HAP-1 (cell line): ENCODE results near the gene AIP.

Experiments
- DNase-seq, 2 experiments: peaks; one replicate each; pipeline ENCODE4 v3.0.0-alpha.2; 2016 to 2020; ENCODE audit warnings: low spot score in 2 of 2
- H3K27me3 ChIP-seq: fragments of 250-450 bp; sonication (Bioruptor Pico); 2 replicates; pipeline ENCODE4 v1.5.1; 2020; ENCODE audit warnings: low read depth, mild to moderate bottlenecking, moderate library complexity
- H3K36me3 ChIP-seq: fragments of 250-450 bp; sonication (Bioruptor Pico); replicated peaks from 2 replicates; pipeline ENCODE4 v1.5.1; 2020; ENCODE audit warnings: mild to moderate bottlenecking
- H3K4me1 ChIP-seq: fragments of 250-450 bp; sonication (Bioruptor Pico); 2 replicates; pipeline ENCODE4 v1.5.1; 2020; ENCODE audit warnings: mild to moderate bottlenecking
- H3K4me3 ChIP-seq: fragments of 250-450 bp; sonication (Bioruptor Pico); 2 replicates; pipeline ENCODE4 v1.5.1; 2020; ENCODE audit warnings: mild to moderate bottlenecking, moderate library complexity
- H3K9me3 ChIP-seq: fragments of 250-450 bp; sonication (Bioruptor Pico); 2 replicates; pipeline ENCODE4 v1.5.1; 2020; ENCODE audit warnings: mild to moderate bottlenecking, moderate library complexity
- in situ Hi-C: fragments of 300-500 bp; cut with MboI; formaldehyde crosslinking; loops from 3 replicates; pipeline ENCODE4 v1.14.3; 2020; ENCODE audit warnings: low sequenced_read_pairs, inconsistent platforms, mixed read lengths

Gene AIP

DNA sequence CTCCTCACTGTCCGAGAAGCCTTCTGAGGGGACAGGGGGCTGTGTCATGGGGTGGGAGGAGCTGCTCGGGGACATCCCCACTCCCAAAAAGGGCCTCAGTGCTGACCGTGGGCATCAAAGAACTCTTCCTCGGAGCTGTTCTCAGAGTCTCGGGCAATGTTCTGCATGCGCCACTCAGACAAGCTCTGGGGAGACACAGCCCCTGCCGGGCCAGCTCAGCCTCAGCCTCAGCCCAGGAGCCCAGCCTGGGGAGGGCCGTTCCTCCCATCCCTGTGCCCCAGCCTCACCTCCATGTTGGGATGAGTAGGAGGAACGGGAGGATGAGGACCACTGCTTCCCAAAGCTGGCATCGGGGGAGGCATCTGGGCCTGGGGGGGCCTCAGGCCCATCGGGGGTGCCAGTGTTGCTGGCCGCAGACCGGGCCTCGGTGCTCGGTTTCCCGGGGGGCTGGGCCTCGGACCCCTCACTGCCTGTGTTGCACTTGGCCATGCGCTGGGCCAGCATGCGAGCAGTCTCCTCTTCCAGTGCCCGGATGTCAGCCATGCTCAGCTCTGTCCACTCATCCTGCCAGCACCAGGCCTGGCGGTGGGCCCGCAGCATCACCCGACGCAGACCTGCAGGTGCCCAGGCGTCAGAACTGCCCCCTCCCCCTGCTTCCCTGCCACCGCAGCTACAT lies 17.1 kb downstream of the AIP start:
- Histone ChIP-seq H3K9me3 (no peaks in the 10 kb centered on the region), H3K36me3 (peaks cover 17% of the 10 kb centered on the region), H3K4me1 (peaks cover 5% of the 10 kb centered on the region; the same call in 1 of the 2 replicates), H3K27me3 (no peaks in the 10 kb centered on the region), H3K4me3 (no peak overlapping the region)
- in situ Hi-C loops = no loop called here
- DNase-seq = no peak

GRCh38 chr11:67500484-67500821 lies 17.6 kb downstream of the AIP start:
- peaks cover 17% of the 10 kb centered on the region for H3K36me3 ChIP-seq
- no peaks in the 10 kb centered on the region for H3K9me3 ChIP-seq
- H3K4me1 ChIP-seq = peaks cover 7% of the 10 kb centered on the region
- no peak for DNase-seq
- H3K4me3 ChIP-seq = no peak overlapping the region
- in situ Hi-C loops = no loop called here
- no peaks in the 10 kb centered on the region for H3K27me3 ChIP-seq

DNA sequence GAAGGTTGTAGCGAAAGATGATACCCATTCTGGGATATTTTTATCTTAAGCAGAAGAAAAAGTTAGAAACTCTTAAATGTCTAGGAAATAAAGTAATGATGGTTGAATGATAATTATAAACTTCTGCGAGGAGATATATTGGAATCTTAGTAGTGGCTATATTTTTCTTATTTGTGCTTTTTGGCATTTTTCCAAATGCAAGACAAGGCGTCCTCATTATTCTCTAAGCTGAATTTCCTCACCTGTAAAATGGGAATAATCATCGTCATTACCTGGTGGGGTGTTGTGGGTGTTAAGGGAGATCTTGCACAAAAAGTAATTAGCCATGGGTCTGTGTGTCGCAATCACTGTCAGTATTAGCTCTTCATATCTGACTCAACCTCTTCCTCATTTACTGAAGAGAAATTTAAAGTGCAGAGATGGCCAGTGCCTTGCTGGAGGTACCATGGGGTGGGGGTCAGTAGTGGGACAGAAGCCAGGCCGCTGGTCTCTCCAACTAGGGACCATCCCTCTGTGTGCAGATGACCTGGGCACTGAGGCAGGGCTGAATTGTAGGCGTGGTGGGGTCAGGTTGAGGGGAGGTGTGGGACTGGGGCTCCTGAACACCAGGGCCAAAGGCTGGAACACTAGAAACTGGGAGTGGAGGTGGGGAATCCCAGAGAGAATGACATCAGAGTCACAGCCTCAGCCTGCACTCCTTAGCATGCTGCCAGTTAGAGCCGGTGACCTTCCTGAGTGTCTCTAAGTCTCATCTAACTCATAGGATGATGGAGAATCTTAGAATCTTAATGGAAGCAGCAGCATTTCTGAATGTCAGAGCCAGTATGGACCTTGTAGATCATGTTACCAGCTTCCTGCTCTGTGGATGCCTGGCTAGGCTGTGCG lies 18.2 kb downstream of the AIP start:
- in situ Hi-C loops = no loop called here
- H3K36me3 ChIP-seq = peaks cover 19% of the 10 kb centered on the region
- peaks cover 13% of the 10 kb centered on the region for H3K4me1 ChIP-seq
- no peak for DNase-seq
- no peaks in the 10 kb centered on the region for H3K9me3 ChIP-seq
- no peaks in the 10 kb centered on the region for H3K27me3 ChIP-seq
- H3K4me3 ChIP-seq = no peak overlapping the region

DNA sequence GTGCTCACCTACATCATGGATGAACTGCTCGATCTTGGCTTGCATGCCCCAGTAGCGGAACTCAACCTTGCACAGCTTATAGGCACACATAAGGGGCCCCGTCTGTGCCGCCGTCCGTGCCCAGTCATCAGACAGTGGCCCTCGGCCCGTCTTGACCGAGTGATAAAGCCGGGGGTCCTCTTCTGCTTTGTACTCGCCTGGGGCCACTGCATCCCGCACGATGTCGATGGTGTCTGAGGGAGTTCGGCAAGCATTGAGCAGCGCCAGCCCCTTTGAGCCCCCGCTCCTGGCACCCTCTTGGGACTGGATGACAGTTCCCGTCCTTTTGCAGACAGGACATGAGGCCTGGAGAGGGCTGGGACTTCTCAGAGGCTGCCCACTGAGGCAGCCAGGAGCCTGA lies 19.0 kb downstream of the AIP start:
- Histone ChIP-seq H3K9me3 (no peaks in the 10 kb centered on the region), H3K4me1 (peaks cover 21% of the 10 kb centered on the region), H3K27me3 (no peaks in the 10 kb centered on the region), H3K4me3 (no peak overlapping the region), H3K36me3 (peaks cover 25% of the 10 kb centered on the region)
- in situ Hi-C loops = no loop called here
- no peak for DNase-seq

GRCh38 chr11:67502328-67502979 lies 19.6 kb downstream of the AIP start:
- in situ Hi-C loops = no loop called here
- Histone ChIP-seq H3K27me3 (no peaks in the 10 kb centered on the region), H3K9me3 (no peaks in the 10 kb centered on the region), H3K4me1 (peaks cover 27% of the 10 kb centered on the region), H3K4me3 (no peak overlapping the region), H3K36me3 (peaks cover 29% of the 10 kb centered on the region)
- DNase-seq = no peak

- peak overlapping the region; percentile 17 for H3K4me3 ChIP-seq
- no peak for DNase-seq
- H3K27me3 ChIP-seq = no peaks in the 10 kb centered on the region
- in situ Hi-C loops = no loop called here
- peaks cover 29% of the 10 kb centered on the region for H3K36me3 ChIP-seq
- peaks cover 29% of the 10 kb centered on the region for H3K4me1 ChIP-seq
- H3K9me3 ChIP-seq = no peaks in the 10 kb centered on the region
Observed at GRCh38 chr11:67503119-67504004, 20.5 kb downstream of the AIP start.

DNA sequence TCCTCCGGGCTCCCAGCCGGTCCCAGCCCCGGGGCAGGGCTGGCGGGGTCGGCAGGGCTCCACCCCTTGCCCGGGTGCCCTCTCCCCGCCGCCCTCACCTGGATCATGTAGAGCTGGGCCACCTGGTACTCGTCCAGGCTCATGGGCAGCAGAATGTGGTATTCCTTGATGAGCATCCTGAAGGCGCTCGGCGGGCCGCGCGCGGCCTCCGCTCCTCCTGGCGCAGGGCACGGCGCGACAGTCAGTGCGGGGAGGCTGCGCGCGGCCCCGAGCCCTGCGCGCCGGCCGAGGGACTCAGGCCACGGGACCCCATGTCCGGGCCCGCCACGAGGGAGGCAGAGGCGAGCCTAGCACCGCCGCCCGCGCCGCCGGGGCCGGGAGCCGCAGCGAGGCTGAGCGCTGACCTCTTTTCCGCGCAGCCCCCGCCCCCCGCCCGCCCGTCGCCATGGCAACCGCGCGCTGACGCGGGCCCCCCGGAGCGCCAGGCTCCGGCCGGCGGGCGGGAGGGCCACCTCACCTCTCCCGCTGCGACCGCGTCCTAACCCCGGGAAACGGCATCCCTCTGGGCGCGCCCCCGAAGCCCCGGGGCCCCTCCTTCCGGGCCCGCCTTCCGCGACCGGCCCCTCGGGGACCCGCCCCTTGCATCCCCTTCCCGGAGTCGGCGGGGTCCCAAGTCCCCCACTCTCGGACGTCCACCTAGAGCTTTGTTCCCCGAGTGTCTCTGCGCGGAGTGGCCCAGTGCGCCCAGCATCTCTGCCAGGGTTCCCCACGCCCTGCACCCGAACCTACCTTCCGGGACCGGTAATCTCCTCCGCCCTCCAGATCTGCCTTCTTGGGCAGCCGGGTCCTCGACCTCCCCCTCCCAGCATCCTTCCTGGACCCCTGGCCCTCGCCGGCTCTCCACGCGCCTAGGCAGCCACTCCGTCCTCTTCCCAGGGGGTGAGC lies 21.5 kb downstream of the AIP start:
- H3K36me3 ChIP-seq = peaks cover 29% of the 10 kb centered on the region
- H3K27me3 ChIP-seq = no peaks in the 10 kb centered on the region
- H3K4me1 ChIP-seq = peaks cover 35% of the 10 kb centered on the region
- no peaks in the 10 kb centered on the region for H3K9me3 ChIP-seq
- in situ Hi-C loops = no loop called here
- peak in 1 of 2 experiments; percentile 66 for DNase-seq
- peak overlapping the region; percentile 68 for H3K4me3 ChIP-seq

DNA sequence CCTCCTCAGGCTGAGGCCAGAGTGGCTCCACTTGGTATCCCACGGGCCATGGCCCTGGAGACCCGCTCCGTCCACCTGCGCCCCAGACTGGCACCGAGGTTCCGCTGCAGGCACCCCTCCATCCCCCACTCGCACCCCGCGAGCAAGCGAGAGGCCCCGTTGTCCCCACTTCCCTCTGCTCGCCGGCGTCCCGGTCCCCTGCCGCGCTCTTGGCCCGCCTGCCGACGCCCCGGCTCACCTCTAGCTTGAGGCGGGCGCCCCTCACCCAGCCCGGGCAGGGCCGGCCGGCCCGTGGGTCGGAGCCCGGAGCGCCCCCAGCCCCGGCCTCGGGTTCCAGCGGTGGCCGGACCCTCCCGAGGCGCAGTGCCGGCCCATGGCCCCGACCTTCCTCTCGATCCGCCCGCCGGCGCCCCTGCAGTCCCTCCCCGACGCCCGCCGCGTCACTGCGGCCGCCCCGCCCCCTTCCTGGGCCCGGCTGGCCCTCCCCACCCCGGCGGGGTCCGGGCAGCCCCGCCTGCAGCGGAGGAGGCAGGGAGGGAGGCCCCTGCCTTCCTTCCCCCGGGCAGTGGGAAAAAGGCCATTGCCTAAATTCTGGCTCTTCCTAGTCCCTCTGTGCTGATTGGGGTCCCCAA lies 22.2 kb downstream of the AIP start, which contains the start of gene PITPNM1:
PITPNM1 (minus strand) TSS at position 414 of the 632 bp plus-strand sequence. CDS start 1,183 bp downstream, outside the sequence.
- Histone ChIP-seq H3K36me3 (peaks cover 29% of the 10 kb centered on the region), H3K4me3 (peak within 1 kb of the TSS; percentile 68), H3K4me1 (peaks cover 35% of the 10 kb centered on the region), H3K9me3 (no peaks in the 10 kb centered on the region), H3K27me3 (no peaks in the 10 kb centered on the region)
- DNase-seq = peak; percentile 55 to 84
- in situ Hi-C loops = no loop called here

GRCh38 chr11:67505605-67506396 lies 23.0 kb downstream of the AIP start:
- Histone ChIP-seq H3K4me3 (peak overlapping the region; percentile 68), H3K36me3 (peaks cover 25% of the 10 kb centered on the region), H3K9me3 (no peaks in the 10 kb centered on the region), H3K4me1 (peaks cover 35% of the 10 kb centered on the region), H3K27me3 (peaks cover 4% of the 10 kb centered on the region; the same call in 1 of the 2 replicates)
- in situ Hi-C loops = no loop called here
- peak; percentile 52 to 89 for DNase-seq

DNA sequence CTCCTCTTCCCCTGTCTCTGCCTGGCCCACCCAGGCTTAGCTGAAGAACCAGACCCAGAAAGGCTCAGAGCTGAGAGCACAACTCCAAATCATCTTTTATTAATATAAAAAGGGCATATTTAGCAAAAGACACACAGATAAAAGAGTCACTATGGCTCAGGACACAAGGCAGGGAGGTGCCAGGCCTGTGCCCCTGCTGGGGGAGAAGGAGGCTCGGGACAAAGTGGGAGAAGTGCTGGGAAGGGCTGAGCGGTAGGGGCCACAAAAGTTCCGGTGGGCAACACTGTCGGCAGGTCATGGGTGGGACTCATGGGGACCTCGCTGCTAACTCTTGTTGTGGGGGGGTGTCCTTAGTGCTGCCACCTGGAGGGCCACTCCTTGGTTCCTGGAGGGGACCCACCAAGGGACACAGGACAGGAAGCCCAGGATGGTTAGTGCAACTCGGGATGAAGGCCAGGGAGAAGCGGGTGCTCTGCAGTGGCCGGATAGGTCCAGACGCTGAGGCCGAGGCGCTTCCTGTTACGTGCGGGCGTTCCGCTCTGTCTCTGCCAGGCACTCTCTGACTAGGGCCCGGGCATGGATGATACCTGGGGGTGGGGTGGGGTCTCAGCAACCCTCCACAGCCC lies 23.7 kb downstream of the AIP start:
- Histone ChIP-seq H3K27me3 (peaks cover 4% of the 10 kb centered on the region; the same call in 1 of the 2 replicates), H3K9me3 (no peaks in the 10 kb centered on the region), H3K36me3 (peaks cover 23% of the 10 kb centered on the region), H3K4me3 (no peak overlapping the region; the same call in 1 of the 2 replicates), H3K4me1 (peaks cover 35% of the 10 kb centered on the region)
- in situ Hi-C loops = no loop called here
- peak in 1 of 2 experiments; percentile 8 for DNase-seq

- Histone ChIP-seq H3K9me3 (no peaks in the 10 kb centered on the region), H3K27me3 (peaks cover 4% of the 10 kb centered on the region; the same call in 1 of the 2 replicates), H3K4me1 (peaks cover 35% of the 10 kb centered on the region), H3K4me3 (peak overlapping the region; percentile 99), H3K36me3 (peaks cover 16% of the 10 kb centered on the region)
- DNase-seq = peak; percentile 60 to 81
- in situ Hi-C loops = no loop called here
Observed at GRCh38 chr11:67507242-67507863, 24.5 kb downstream of the AIP start.
